GM12864 (cell line): Measurements from ENCODE around the gene FOXM1.

Experiments
- DNase-seq: peaks from one replicate; pipeline ENCODE4 v3.0.0-alpha.2; 2011; ENCODE audit warnings: low read depth
- H3K4me3 ChIP-seq: 2 replicates; pipeline ENCODE4 v1.5.1; 2011; ENCODE audit warnings: mild to moderate bottlenecking, low read depth, low read length, control low read depth
- CTCF ChIP-seq: IDR thresholded peaks from 2 replicates; pipeline ENCODE4 v1.5.1; 2011; ENCODE audit warnings: low read depth, mild to moderate bottlenecking, moderate library complexity, low read length, control low read depth, inconsistent platforms; ENCODE audit errors: missing control alignments

The FOXM1 gene

GRCh38 chr12:2877047-2877952 lies at the start of gene FOXM1, which contains the start of gene RHNO1:
TSS of gene FOXM1 (minus strand) at chr12:2877174. CDS start at chr12:2874478, 2,696 bp downstream.
TSS of gene RHNO1 (plus strand) at chr12:2877223. CDS start at chr12:2885367, 8,144 bp downstream.
- TF ChIP-seq CTCF = no peak
- H3K4me3 ChIP-seq = peak within 1 kb of the TSS; percentile 67
- DNase-seq = peak; percentile 53

- no peak for DNase-seq
- no peak for TF ChIP-seq CTCF
- no peak overlapping the region for H3K4me3 ChIP-seq
Measured at GRCh38 chr12:2925322-2925995, 48.5 kb upstream of the FOXM1 start.

- no peak for TF ChIP-seq CTCF
- no peak for DNase-seq
- no peak overlapping the region for H3K4me3 ChIP-seq
Measured at GRCh38 chr12:2924019-2924418, 47.0 kb upstream of the FOXM1 start.

- no peak for DNase-seq
- H3K4me3 ChIP-seq = no peak overlapping the region
- TF ChIP-seq CTCF = no peak
Measured at GRCh38 chr12:2923057-2923456, 46.1 kb upstream of the FOXM1 start.

- H3K4me3 ChIP-seq = no peak overlapping the region
- no peak for DNase-seq
- TF ChIP-seq CTCF = no peak
Measured at GRCh38 chr12:2922329-2922728, 45.4 kb upstream of the FOXM1 start.

GRCh38 chr12:2919249-2919648 lies 42.3 kb upstream of the FOXM1 start:
- no peak for DNase-seq
- TF ChIP-seq CTCF = no peak
- H3K4me3 ChIP-seq = no peak overlapping the region
